Measurements from ENCODE around the gene COL11A2. TPM values are rescaled to one million over a fixed set of nuclear protein-coding genes. Genes with fewer than 3 reads are reported as not detected.

Gene COL11A2
- total and polyA plus RNA-seq, 2 of the 13 experiments (the other 11 are each of a cell fraction or from before 2014, with no cell fraction given) = 0.55 TPM

DNA sequence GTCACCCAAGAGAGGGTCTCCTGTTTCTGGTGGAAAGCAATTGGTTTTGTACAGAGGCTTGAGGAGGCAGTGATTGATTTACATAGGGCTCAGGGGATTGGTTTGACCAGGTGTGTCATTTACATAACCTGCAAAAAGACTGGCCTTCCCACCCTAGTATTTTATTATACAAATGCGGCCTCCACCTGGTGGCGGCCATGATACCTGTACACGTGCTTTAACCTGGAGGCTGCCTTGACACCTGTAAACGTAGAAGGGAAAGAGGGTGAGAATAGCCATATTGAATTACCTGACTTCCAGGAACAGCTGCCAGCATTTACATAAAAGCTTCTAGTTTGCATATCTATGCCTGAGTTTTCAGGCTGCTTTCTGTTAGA, 67.8 kb downstream of the COL11A2 start:
- DNase-seq (ENCODE audit: low spot score) = no peak
- ChIA-PET CTCF (ENCODE audit: low intra/inter-chr PET ratio, low total read pairs) (interaction anchor here (0.6 to 2.2 kb wide), 3 partner anchors 24 to 290 kb away, joined by 3 to 14 read pairs (median 12); no protein-coding TSS in a partner anchor), POLR2A (no interaction called here)
- no peak for ATAC-seq
- Histone ChIP-seq H3K9ac (ENCODE audit: insufficient read depth, low read depth, low read length) (no peak overlapping the region), H3K4me1 (ENCODE audit: insufficient read depth, low read length) (peaks cover 38% of the 10 kb centered on the region), H4K20me1 (ENCODE audit: insufficient read depth, low read length) (no peaks in the 10 kb centered on the region), H3K27me3 (ENCODE audit: control insufficient read depth in 1 of 2, insufficient read depth in 2 of 2, low read length in 2 of 2) (no peaks in the 10 kb centered on the region; a peak in 1 of 5 replicates), H3K4me3 (replicated peaks in 1 of 3; ENCODE audit: insufficient read depth in 1 of 3, low read depth in 2 of 3, low read length in 3 of 3) (no peak overlapping the region), H3K79me2 (ENCODE audit: insufficient read depth, low read length) (no peaks in the 10 kb centered on the region), H3K36me3 (replicated peaks in 1 of 2; ENCODE audit: control insufficient read depth in 1 of 2, insufficient read depth in 2 of 2, low read length in 2 of 2) (no peaks in the 10 kb centered on the region), H3K4me2 (ENCODE audit: low read depth, low read length) (no peak overlapping the region), H3K27ac (ENCODE audit: extremely low read length, insufficient read depth, low read length) (no peak overlapping the region), H2AFZ (ENCODE audit: low read length) (no peak overlapping the region), H3K9me3 (ENCODE audit: low read length) (peaks cover 12% of the 10 kb centered on the region)
- TF ChIP-seq MIER2 (CRISPR knock-in tag; IDR thresholded peaks at IDR 0.05) (no peak), ELF1 (CRISPR knock-in tag; IDR thresholded peaks at IDR 0.05) (no peak), SP140L (CRISPR knock-in tag; IDR thresholded peaks at IDR 0.05; ENCODE audit: borderline replicate concordance) (no peak), ZNF746 (CRISPR knock-in tag; IDR thresholded peaks at IDR 0.05) (no peak), HNF4G (IDR thresholded peaks at IDR 0.05; ENCODE audit: borderline replicate concordance, low read depth, low read length) (no peak), HNF4G (CRISPR knock-in tag; IDR thresholded peaks at IDR 0.05; ENCODE audit: borderline replicate concordance, low read depth) (no peak), ZNF224 (CRISPR knock-in tag; IDR thresholded peaks at IDR 0.05) (no peak), ZNF709 (CRISPR knock-in tag; IDR thresholded peaks at IDR 0.05) (no peak), ZNF792 (CRISPR knock-in tag; IDR thresholded peaks at IDR 0.05) (no peak)
- TF ChIP-seq, protein P1, sequence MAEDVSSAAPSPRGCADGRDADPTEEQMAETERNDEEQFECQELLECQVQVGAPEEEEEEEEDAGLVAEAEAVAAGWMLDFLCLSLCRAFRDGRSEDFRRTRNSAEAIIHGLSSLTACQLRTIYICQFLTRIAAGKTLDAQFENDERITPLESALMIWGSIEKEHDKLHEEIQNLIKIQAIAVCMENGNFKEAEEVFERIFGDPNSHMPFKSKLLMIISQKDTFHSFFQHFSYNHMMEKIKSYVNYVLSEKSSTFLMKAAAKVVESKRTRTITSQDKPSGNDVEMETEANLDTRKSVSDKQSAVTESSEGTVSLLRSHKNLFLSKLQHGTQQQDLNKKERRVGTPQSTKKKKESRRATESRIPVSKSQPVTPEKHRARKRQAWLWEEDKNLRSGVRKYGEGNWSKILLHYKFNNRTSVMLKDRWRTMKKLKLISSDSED (CRISPR knock-in tag; IDR thresholded peaks at IDR 0.05) = no peak
- TF ChIP-seq, protein P2, sequence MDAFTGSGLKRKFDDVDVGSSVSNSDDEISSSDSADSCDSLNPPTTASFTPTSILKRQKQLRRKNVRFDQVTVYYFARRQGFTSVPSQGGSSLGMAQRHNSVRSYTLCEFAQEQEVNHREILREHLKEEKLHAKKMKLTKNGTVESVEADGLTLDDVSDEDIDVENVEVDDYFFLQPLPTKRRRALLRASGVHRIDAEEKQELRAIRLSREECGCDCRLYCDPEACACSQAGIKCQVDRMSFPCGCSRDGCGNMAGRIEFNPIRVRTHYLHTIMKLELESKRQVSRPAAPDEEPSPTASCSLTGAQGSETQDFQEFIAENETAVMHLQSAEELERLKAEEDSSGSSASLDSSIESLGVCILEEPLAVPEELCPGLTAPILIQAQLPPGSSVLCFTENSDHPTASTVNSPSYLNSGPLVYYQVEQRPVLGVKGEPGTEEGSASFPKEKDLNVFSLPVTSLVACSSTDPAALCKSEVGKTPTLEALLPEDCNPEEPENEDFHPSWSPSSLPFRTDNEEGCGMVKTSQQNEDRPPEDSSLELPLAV (CRISPR knock-in tag; conservative IDR thresholded peaks at IDR 0.05; ENCODE audit: low read depth) = no peak
- TF ChIP-seq, protein P3, sequence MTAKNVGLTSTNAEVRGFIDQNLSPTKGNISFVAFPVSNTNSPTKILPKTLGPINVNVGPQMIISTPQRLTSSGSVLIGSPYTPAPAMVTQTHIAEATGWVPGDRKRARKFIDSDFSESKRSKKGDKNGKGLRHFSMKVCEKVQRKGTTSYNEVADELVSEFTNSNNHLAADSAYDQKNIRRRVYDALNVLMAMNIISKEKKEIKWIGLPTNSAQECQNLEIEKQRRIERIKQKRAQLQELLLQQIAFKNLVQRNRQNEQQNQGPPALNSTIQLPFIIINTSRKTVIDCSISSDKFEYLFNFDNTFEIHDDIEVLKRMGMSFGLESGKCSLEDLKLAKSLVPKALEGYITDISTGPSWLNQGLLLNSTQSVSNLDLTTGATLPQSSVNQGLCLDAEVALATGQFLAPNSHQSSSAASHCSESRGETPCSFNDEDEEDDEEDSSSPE (CRISPR knock-in tag; IDR thresholded peaks at IDR 0.05) = no peak
- BruUV-seq (replicated peaks) = no TSS peak
- FAIRE-seq = no peak
- intact Hi-C loops (cut with micrococcal nuclease; ENCODE audit: unreplicated experiment) (no loop called here), in situ Hi-C loops (cut with HindIII; ENCODE audit: extremely low pct_ligation_motif_present, low pct_unique_long_range_greater_than_20kb) (no loop called here)
- WGBS (ENCODE audit: low lambda C conversion rate) = 82% methylated on average over 4 of the region's 4 CpGs
